HT-29 (cell line): ENCODE data around the gene KRTAP4-3. TPM values are rescaled to one million over a fixed set of nuclear protein-coding genes. Genes with fewer than 3 reads are reported as not detected.
"Not testable (repeated sequence)": the region's sequence is repeated elsewhere in the genome, so short reads cannot be mapped to it uniquely, and the experiment has no call there.

ENCODE experiments used
- DNase-seq: peaks from one replicate; pipeline ENCODE4 v3.0.0-alpha.2; 2015; ENCODE audit warnings: low spot score
- small RNA-seq: library from RNA; depleted of rRNA; stranded (forward); fragments of <200 nt; gene quantifications from one replicate; pipeline ENCODE3, GENCODE V24; 2014
- total RNA-seq: library from RNA; depleted of rRNA; stranded (reverse); fragments of >200 nt; shearing (Covaris generic); gene quantifications from 2 replicates; pipeline ENCODE4 v1.2.3, GENCODE V29; 2014; rRNA removed

KRTAP4-3 gene
- total RNA-seq, 1 experiment from 2014 or later = not detected

GRCh38 chr17:41119696-41120690, 48.0 kb downstream of the KRTAP4-3 start:
- DNase-seq = not testable (repeated sequence)

- no peak for DNase-seq
These were observed 49.3 kb downstream of the KRTAP4-3 start for GRCh38 chr17:41118721-41119120.

GRCh38 chr17:41117846-41118386, 50.1 kb downstream of the KRTAP4-3 start, which contains the start of gene KRTAP4-11:
Gene KRTAP4-11, minus strand, starts transcription at chr17:41118373. Its CDS starts 58 bp downstream, at chr17:41118315.
- DNase-seq = not testable (repeated sequence)

Small RNA genes lying within 50 kb of the gene (small RNA-seq; reads per million reads assigned to genes)
- not detected for gene KRTAP4-17P

Other genes with a start within 250 kb of the KRTAP4-3 start
- gene KRT23, start 230.6 kb downstream of the KRTAP4-3 start, total RNA-seq = 3.3 and 4.1 TPM in 2 replicates
- gene KRT39, start 201.3 kb downstream of the KRTAP4-3 start, total RNA-seq = not detected in 2 replicates
- gene KRT40, start 183.9 kb downstream of the KRTAP4-3 start, total RNA-seq = 2.4 and 2.7 TPM in 2 replicates
- gene KRTAP3-3, start 174.1 kb downstream of the KRTAP4-3 start, total RNA-seq = not detected in 2 replicates
- gene KRTAP3-2, start 168.3 kb downstream of the KRTAP4-3 start, total RNA-seq = not detected in 2 replicates
- not detected in 2 replicates for gene KRTAP3-1, start 159.1 kb downstream of the KRTAP4-3 start, total RNA-seq
- gene KRTAP1-5, start 141.0 kb downstream of the KRTAP4-3 start, total RNA-seq = not detected in 2 replicates
- not detected in 2 replicates for gene KRTAP1-4, start 138.0 kb downstream of the KRTAP4-3 start, total RNA-seq
- not detected in 2 replicates for gene KRTAP1-3, start 133.3 kb downstream of the KRTAP4-3 start, total RNA-seq
- 0.42 and 0.64 TPM in 2 replicates for gene KRTAP1-1, start 126.8 kb downstream of the KRTAP4-3 start, total RNA-seq
- not detected in 2 replicates for gene KRTAP2-1, start 120.9 kb downstream of the KRTAP4-3 start, total RNA-seq
- gene KRTAP2-2, start 113.0 kb downstream of the KRTAP4-3 start, total RNA-seq = not detected in 2 replicates
- not detected in 2 replicates for gene KRTAP2-3, start 108.1 kb downstream of the KRTAP4-3 start, total RNA-seq
- not detected in 2 replicates for gene KRTAP2-4, start 102.3 kb downstream of the KRTAP4-3 start, total RNA-seq
- gene KRTAP4-7, start 84.1 kb downstream of the KRTAP4-3 start, total RNA-seq = not detected in 2 replicates
- not detected in 2 replicates for gene KRTAP4-8, start 70.1 kb downstream of the KRTAP4-3 start, total RNA-seq
- gene KRTAP4-16, start 66.0 kb downstream of the KRTAP4-3 start, total RNA-seq = not detected in 2 replicates
- not detected in 2 replicates for gene KRTAP4-9, start 62.8 kb downstream of the KRTAP4-3 start, total RNA-seq
- gene KRTAP4-11, start 49.8 kb downstream of the KRTAP4-3 start, total RNA-seq = not detected in 2 replicates
- gene KRTAP4-12, start 44.0 kb downstream of the KRTAP4-3 start, total RNA-seq = not detected in 2 replicates
- gene KRTAP4-6, start 27.7 kb downstream of the KRTAP4-3 start, total RNA-seq = not detected in 2 replicates
- not detected in 2 replicates for gene KRTAP4-5, start 18.4 kb downstream of the KRTAP4-3 start, total RNA-seq
- not detected in 2 replicates for gene KRTAP4-4, start 7.5 kb downstream of the KRTAP4-3 start, total RNA-seq
- not detected in 2 replicates for gene KRTAP4-2, start 10.0 kb upstream of the KRTAP4-3 start, total RNA-seq
- not detected in 2 replicates for gene KRTAP4-1, start 16.7 kb upstream of the KRTAP4-3 start, total RNA-seq
- not detected in 2 replicates for gene KRTAP9-1, start 21.7 kb upstream of the KRTAP4-3 start, total RNA-seq
- gene KRTAP9-2, start 58.4 kb upstream of the KRTAP4-3 start, total RNA-seq = not detected in 2 replicates
- gene KRTAP9-3, start 64.2 kb upstream of the KRTAP4-3 start, total RNA-seq = not detected in 2 replicates
- gene KRTAP9-8, start 69.8 kb upstream of the KRTAP4-3 start, total RNA-seq = not detected in 2 replicates
- not detected in 2 replicates for gene KRTAP9-4, start 81.5 kb upstream of the KRTAP4-3 start, total RNA-seq
- gene KRTAP9-9, start 87.2 kb upstream of the KRTAP4-3 start, total RNA-seq = not detected in 2 replicates
- not detected in 2 replicates for gene KRTAP9-6, start 97.2 kb upstream of the KRTAP4-3 start, total RNA-seq
- not detected in 2 replicates for gene KRTAP9-7, start 107.5 kb upstream of the KRTAP4-3 start, total RNA-seq
- not detected in 2 replicates for gene KRTAP29-1, start 134.6 kb upstream of the KRTAP4-3 start, total RNA-seq
- not detected in 2 replicates for gene KRTAP16-1, start 141.1 kb upstream of the KRTAP4-3 start, total RNA-seq
- not detected in 2 replicates for gene KRTAP17-1, start 147.5 kb upstream of the KRTAP4-3 start, total RNA-seq
- gene KRT33A, start 182.6 kb upstream of the KRTAP4-3 start, total RNA-seq = not detected in 2 replicates
- not detected in 2 replicates for gene KRT33B, start 201.6 kb upstream of the KRTAP4-3 start, total RNA-seq
- gene KRT34, start 214.1 kb upstream of the KRTAP4-3 start, total RNA-seq = not detected in 2 replicates
- gene KRT31, start 229.4 kb upstream of the KRTAP4-3 start, total RNA-seq = not detected in 2 replicates